Nephron progenitor cell (in vitro differentiated cells): ENCODE measurements around the gene ZSCAN31.
A peak's percentile ranks its signal among the peaks of the same experiment; 100 is the strongest.
"Not testable (repeated sequence)": the region's sequence is repeated elsewhere in the genome, so short reads cannot be mapped to it uniquely, and the experiment has no call there.

Experiments used
- DNase-seq: peaks from one replicate; pipeline ENCODE4 v3.0.0; 2021
- H3K27ac Mint-ChIP-seq: 2 replicates; pipeline ENCODE4 v1.8.0; 2021; ENCODE audit warnings: mild to moderate bottlenecking, moderate library complexity, mixed read lengths
- H3K27me3 Mint-ChIP-seq: 2 replicates; pipeline ENCODE4 v1.8.0; 2021; ENCODE audit warnings: mild to moderate bottlenecking, low read depth, mixed read lengths; ENCODE audit not compliant: poor library complexity
- H3K36me3 Mint-ChIP-seq: 2 replicates; pipeline ENCODE4 v1.8.0; 2021; ENCODE audit warnings: low read depth, mixed read lengths
- H3K4me1 Mint-ChIP-seq: 2 replicates; pipeline ENCODE4 v1.8.0; 2021; ENCODE audit warnings: mixed read lengths
- H3K4me3 Mint-ChIP-seq: 2 replicates; pipeline ENCODE4 v1.8.0; 2021; ENCODE audit warnings: mild to moderate bottlenecking, moderate library complexity, mixed read lengths
- H3K9me3 Mint-ChIP-seq: 2 replicates; pipeline ENCODE4 v1.8.0; 2021; ENCODE audit warnings: mild to moderate bottlenecking, moderate library complexity, mixed read lengths
- TF ChIP-seq, protein P1 (sequence below): fragments of 200-600 bp; sonication (generic); IDR thresholded peaks from 2 replicates; pipeline ENCODE4 v1.5.0; 2021; ENCODE audit warnings: antibody characterized with exemption

ZSCAN31 gene

DNA sequence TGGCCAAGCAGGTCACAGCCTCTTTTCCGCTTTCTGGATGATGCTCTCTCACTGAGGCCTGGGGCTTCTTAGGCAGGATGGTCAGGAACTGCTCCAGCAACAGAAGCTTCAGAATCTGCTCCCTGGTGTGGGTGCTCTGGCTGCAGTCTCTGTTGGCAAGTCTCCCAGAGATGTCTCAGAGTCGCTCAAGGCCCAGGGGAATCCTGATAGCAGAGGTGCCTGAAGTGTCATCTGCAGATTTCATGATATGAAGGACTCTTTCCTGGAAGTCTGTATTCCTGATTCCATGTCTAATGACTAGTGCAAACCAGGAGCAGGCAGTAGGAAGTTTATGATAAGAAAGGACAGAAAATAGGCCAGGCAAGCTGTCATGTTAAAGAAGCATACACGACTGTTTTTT is 20.3 kb downstream of the ZSCAN31 start:
- Mint-ChIP-seq H3K9me3 (peaks cover 5% of the 10 kb centered on the region), H3K27ac (no peak overlapping the region), H3K4me1 (peaks cover 10% of the 10 kb centered on the region), H3K4me3 (no peak overlapping the region), H3K36me3 (peaks cover 18% of the 10 kb centered on the region), H3K27me3 (peaks cover 3% of the 10 kb centered on the region)
- TF ChIP-seq, protein P1, sequence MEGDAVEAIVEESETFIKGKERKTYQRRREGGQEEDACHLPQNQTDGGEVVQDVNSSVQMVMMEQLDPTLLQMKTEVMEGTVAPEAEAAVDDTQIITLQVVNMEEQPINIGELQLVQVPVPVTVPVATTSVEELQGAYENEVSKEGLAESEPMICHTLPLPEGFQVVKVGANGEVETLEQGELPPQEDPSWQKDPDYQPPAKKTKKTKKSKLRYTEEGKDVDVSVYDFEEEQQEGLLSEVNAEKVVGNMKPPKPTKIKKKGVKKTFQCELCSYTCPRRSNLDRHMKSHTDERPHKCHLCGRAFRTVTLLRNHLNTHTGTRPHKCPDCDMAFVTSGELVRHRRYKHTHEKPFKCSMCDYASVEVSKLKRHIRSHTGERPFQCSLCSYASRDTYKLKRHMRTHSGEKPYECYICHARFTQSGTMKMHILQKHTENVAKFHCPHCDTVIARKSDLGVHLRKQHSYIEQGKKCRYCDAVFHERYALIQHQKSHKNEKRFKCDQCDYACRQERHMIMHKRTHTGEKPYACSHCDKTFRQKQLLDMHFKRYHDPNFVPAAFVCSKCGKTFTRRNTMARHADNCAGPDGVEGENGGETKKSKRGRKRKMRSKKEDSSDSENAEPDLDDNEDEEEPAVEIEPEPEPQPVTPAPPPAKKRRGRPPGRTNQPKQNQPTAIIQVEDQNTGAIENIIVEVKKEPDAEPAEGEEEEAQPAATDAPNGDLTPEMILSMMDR: no peak
- DNase-seq: no peak

DNA sequence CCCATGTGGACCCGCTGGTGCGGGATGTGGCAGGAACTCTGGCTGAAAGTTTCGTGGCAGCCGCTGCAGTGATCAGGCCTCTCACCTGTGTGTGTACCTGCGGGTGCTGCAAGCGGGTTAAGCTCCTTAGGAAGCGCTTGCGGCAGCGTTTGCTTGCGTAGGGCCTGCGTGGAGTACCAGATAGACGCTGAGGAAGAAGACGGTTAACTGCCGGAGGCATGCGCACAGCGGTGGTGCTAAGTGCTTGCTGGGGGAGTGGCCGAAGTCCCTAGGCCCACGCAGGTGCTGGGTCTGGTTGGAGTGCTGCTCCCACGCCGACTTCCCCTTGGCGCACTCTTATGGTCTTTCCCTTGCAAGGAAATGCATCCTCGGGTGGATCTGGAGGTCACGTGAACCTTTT is 23.0 kb downstream of the ZSCAN31 start:
- no peak for DNase-seq
- TF ChIP-seq, protein P1: no peak
- peaks cover 45% of the 10 kb centered on the region for H3K36me3 Mint-ChIP-seq
- H3K27ac Mint-ChIP-seq: no peak overlapping the region
- H3K4me1 Mint-ChIP-seq: peaks cover 10% of the 10 kb centered on the region
- H3K4me3 Mint-ChIP-seq: no peak overlapping the region
- peaks cover 25% of the 10 kb centered on the region for H3K9me3 Mint-ChIP-seq
- peaks cover 1% of the 10 kb centered on the region for H3K27me3 Mint-ChIP-seq

DNA sequence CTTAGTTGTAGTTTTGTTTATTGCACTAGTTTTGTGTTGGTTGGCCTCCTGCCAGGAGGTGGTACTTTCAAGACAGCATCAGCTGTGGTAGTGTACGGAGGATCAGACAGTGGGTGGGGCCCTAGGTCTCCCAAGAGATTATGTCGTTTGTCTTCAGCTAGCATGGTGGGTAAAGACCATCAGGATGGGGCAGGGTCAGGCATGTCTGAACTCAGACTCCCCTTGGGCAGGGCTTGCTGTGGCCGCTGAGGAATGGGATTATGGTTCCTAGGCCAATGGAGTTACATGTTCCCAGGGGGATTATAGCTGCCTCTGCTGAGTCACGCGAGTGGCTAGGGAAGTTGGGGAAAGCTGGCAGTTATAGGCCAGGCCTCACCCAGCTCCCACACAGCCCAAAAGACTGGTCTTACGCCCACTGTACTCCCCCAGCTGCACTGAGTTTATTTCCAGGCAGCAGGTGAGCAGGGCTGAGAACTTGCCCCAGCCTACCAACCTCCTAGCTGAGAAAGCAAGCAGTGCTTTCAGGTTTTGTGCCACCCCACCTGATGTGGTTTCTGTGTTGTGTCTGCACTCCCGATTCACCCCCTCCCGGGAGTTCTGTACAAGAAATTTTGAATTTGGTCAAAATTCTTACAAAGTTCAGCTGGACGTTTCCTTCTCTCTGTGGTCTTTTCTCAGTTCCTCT is 24.7 kb downstream of the ZSCAN31 start:
- Mint-ChIP-seq H3K4me1 (peaks cover 10% of the 10 kb centered on the region), H3K4me3 (no peak overlapping the region), H3K27me3 (no peaks in the 10 kb centered on the region), H3K36me3 (peaks cover 59% of the 10 kb centered on the region), H3K9me3 (peaks cover 41% of the 10 kb centered on the region), H3K27ac (peak overlapping the region; percentile 78)
- no peak for DNase-seq
- TF ChIP-seq, protein P1: no peak

DNA sequence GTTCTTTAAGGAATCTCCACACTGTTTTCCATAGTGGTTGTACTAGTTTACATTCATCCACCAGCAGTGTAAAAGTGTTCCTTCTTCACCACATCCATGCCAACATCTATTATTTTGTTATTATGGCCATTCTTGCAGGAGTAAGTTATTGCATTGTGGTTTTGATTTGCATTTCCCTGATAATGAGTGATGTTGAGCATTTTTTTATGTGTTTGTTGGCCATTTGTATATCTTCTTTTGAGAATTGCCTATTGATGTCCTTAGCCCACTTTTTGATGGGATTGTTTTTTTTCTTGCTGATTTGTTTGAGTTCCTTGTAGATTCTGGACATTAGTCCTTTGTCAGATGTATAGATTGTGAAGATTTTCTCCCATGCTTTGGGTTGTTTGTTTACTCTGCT is 29.6 kb downstream of the ZSCAN31 start:
- H3K4me3 Mint-ChIP-seq, H3K27me3 Mint-ChIP-seq, H3K27ac Mint-ChIP-seq, H3K4me1 Mint-ChIP-seq, DNase-seq: not testable (repeated sequence)
- peaks cover 47% of the 10 kb centered on the region for H3K9me3 Mint-ChIP-seq
- H3K36me3 Mint-ChIP-seq: peaks cover 77% of the 10 kb centered on the region

DNA sequence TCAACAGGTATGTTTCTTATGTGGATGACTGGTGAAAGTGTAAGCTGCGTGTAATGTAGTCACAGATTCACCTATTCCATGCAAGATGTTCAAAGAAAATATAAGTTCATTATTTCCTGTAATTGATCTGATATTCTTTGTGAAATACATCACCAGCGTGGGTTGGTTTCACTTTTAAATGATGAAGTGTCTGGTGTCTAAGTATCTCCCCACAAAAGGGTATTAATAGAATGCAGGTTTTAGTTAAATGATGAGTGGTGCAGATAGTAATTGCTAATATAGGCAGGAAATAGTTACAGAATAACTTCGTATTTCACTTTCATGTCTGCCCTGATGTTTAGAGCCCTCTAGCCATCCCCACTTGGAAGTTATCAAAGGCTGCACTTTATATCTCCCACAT is 32.4 kb downstream of the ZSCAN31 start:
- H3K36me3 Mint-ChIP-seq: peaks cover 70% of the 10 kb centered on the region

DNA sequence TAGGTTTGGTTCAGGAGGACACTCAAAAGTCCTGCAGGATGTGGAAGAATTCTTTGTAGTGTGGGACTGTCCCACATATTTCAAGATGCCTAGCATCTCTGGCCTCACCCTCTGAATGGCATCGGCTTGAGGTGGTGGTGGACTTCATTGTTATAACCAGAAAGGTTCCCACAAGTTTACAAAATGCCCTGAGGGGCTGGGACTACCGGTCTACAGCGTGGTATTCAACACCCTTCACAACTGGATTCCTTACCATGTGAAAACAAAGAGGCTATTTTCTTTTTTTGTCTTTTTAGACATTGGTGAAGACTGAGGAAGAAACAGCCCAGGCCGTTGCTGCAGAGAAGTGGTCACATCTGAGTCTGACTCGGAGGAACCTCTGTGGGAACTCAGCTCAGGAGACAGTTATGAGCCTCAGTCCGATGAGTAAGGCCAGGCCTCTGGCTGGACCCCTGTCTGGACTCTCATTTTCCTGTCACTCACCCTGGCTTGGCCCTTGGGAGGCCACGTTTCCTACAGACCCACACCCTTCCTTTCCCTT is 39.4 kb downstream of the ZSCAN31 start:
- TF ChIP-seq, protein P1: no peak
- Mint-ChIP-seq H3K9me3 (peaks cover 5% of the 10 kb centered on the region), H3K36me3 (peaks cover 71% of the 10 kb centered on the region), H3K4me1 (no peaks in the 10 kb centered on the region), H3K27ac (no peak overlapping the region), H3K27me3 (peaks cover 2% of the 10 kb centered on the region), H3K4me3 (no peak overlapping the region)
- DNase-seq: no peak

More for the DNA sequence above, 32.4 kb downstream of the ZSCAN31 start:
- TF ChIP-seq, protein P1: no peak
- H3K27ac Mint-ChIP-seq: no peak overlapping the region
- no peaks in the 10 kb centered on the region for H3K27me3 Mint-ChIP-seq
- H3K9me3 Mint-ChIP-seq: peaks cover 29% of the 10 kb centered on the region
- no peaks in the 10 kb centered on the region for H3K4me1 Mint-ChIP-seq
- no peak overlapping the region for H3K4me3 Mint-ChIP-seq
- no peak for DNase-seq
